ENCODE data around the gene ADO.

The ADO gene

GRCh38 chr10:62763155-62763554 lies 41.4 kb upstream of the ADO start:
- Histone ChIP-seq H3K79me2 (ENCODE audit: insufficient read depth, low read length) (no peaks in the 10 kb centered on the region), H3F3A (ENCODE audit: insufficient read depth) (no peaks in the 10 kb centered on the region), H3K4me3 (ENCODE audit: insufficient read depth, low read length, poor library complexity, severe bottlenecking) (no peak overlapping the region), H3K4me2 (ENCODE audit: low read depth, low read length, poor library complexity, severe bottlenecking) (no peak overlapping the region), H3K27me3 (ENCODE audit: low read length) (no peaks in the 10 kb centered on the region), H3K9ac (ENCODE audit: low read length) (no peak overlapping the region), H3K9me2 (replicated peaks; ENCODE audit: insufficient read depth, low read length) (no peaks in the 10 kb centered on the region), H2AFZ (ENCODE audit: low read depth, low read length, severe bottlenecking) (no peak overlapping the region), H3K27ac (ENCODE audit: low read depth, low read length) (no peak overlapping the region), H4K20me1 (ENCODE audit: low read depth, low read length) (no peaks in the 10 kb centered on the region), H3K9me3 (ENCODE audit: insufficient read depth, low read length) (no peaks in the 10 kb centered on the region), H3K36me3 (ENCODE audit: low read length) (no peaks in the 10 kb centered on the region)
- no peak for TF ChIP-seq EZH2phosphoT487 (conservative IDR thresholded peaks at IDR 0.05; ENCODE audit: low read length)
- TF ChIP-seq CTCF (IDR thresholded peaks at IDR 0.05; ENCODE audit: insufficient read depth, low read length, poor library complexity, severe bottlenecking): no peak

- H3K27ac ChIP-seq (ENCODE audit: low read depth, low read length): no peak overlapping the region
- no peaks in the 10 kb centered on the region for H3K79me2 ChIP-seq (ENCODE audit: insufficient read depth, low read length)
- H2AFZ ChIP-seq (ENCODE audit: low read depth, low read length, severe bottlenecking): no peak overlapping the region
- TF ChIP-seq CTCF (IDR thresholded peaks at IDR 0.05; ENCODE audit: insufficient read depth, low read length, poor library complexity, severe bottlenecking): no peak
- no peak for TF ChIP-seq EZH2phosphoT487 (conservative IDR thresholded peaks at IDR 0.05; ENCODE audit: low read length)
- no peaks in the 10 kb centered on the region for H4K20me1 ChIP-seq (ENCODE audit: low read depth, low read length)
- no peak overlapping the region for H3K4me3 ChIP-seq (ENCODE audit: insufficient read depth, low read length, poor library complexity, severe bottlenecking)
- H3K4me2 ChIP-seq (ENCODE audit: low read depth, low read length, poor library complexity, severe bottlenecking): no peak overlapping the region
- no peaks in the 10 kb centered on the region for H3F3A ChIP-seq (ENCODE audit: insufficient read depth)
- H3K9ac ChIP-seq (ENCODE audit: low read length): no peak overlapping the region
- H3K36me3 ChIP-seq (ENCODE audit: low read length): no peaks in the 10 kb centered on the region
- H3K9me3 ChIP-seq (ENCODE audit: insufficient read depth, low read length): no peaks in the 10 kb centered on the region
- H3K27me3 ChIP-seq (ENCODE audit: low read length): no peaks in the 10 kb centered on the region
- H3K9me2 ChIP-seq (replicated peaks; ENCODE audit: insufficient read depth, low read length): no peaks in the 10 kb centered on the region
Measured at GRCh38 chr10:62764011-62764410, 40.5 kb upstream of the ADO start.

GRCh38 chr10:62765726-62766125 lies 38.8 kb upstream of the ADO start:
- Histone ChIP-seq H2AFZ (ENCODE audit: low read depth, low read length, severe bottlenecking) (no peak overlapping the region), H3F3A (ENCODE audit: insufficient read depth) (no peaks in the 10 kb centered on the region), H3K9ac (ENCODE audit: low read length) (no peak overlapping the region), H3K4me2 (ENCODE audit: low read depth, low read length, poor library complexity, severe bottlenecking) (no peak overlapping the region), H3K36me3 (ENCODE audit: low read length) (no peaks in the 10 kb centered on the region), H3K79me2 (ENCODE audit: insufficient read depth, low read length) (no peaks in the 10 kb centered on the region), H3K9me2 (replicated peaks; ENCODE audit: insufficient read depth, low read length) (no peaks in the 10 kb centered on the region), H4K20me1 (ENCODE audit: low read depth, low read length) (no peaks in the 10 kb centered on the region), H3K27me3 (ENCODE audit: low read length) (no peaks in the 10 kb centered on the region), H3K9me3 (ENCODE audit: insufficient read depth, low read length) (no peaks in the 10 kb centered on the region), H3K27ac (ENCODE audit: low read depth, low read length) (no peak overlapping the region), H3K4me3 (ENCODE audit: insufficient read depth, low read length, poor library complexity, severe bottlenecking) (no peak overlapping the region)
- TF ChIP-seq CTCF (IDR thresholded peaks at IDR 0.05; ENCODE audit: insufficient read depth, low read length, poor library complexity, severe bottlenecking) (no peak), EZH2phosphoT487 (conservative IDR thresholded peaks at IDR 0.05; ENCODE audit: low read length) (no peak)

GRCh38 chr10:62766386-62766785 lies 38.1 kb upstream of the ADO start:
- Histone ChIP-seq H3K27ac (ENCODE audit: low read depth, low read length) (no peak overlapping the region), H2AFZ (ENCODE audit: low read depth, low read length, severe bottlenecking) (no peak overlapping the region), H3K4me2 (ENCODE audit: low read depth, low read length, poor library complexity, severe bottlenecking) (no peak overlapping the region), H3K9me3 (ENCODE audit: insufficient read depth, low read length) (no peaks in the 10 kb centered on the region), H3K9me2 (replicated peaks; ENCODE audit: insufficient read depth, low read length) (no peaks in the 10 kb centered on the region), H3K79me2 (ENCODE audit: insufficient read depth, low read length) (no peaks in the 10 kb centered on the region), H3K9ac (ENCODE audit: low read length) (no peak overlapping the region), H4K20me1 (ENCODE audit: low read depth, low read length) (no peaks in the 10 kb centered on the region), H3F3A (ENCODE audit: insufficient read depth) (no peaks in the 10 kb centered on the region), H3K36me3 (ENCODE audit: low read length) (no peaks in the 10 kb centered on the region), H3K4me3 (ENCODE audit: insufficient read depth, low read length, poor library complexity, severe bottlenecking) (no peak overlapping the region), H3K27me3 (ENCODE audit: low read length) (no peaks in the 10 kb centered on the region)
- TF ChIP-seq EZH2phosphoT487 (conservative IDR thresholded peaks at IDR 0.05; ENCODE audit: low read length) (no peak), CTCF (IDR thresholded peaks at IDR 0.05; ENCODE audit: insufficient read depth, low read length, poor library complexity, severe bottlenecking) (no peak)
